ENCODE data around the gene CDC42SE1.

GRCh38 chr1:151051356-151052009, 7.9 kb downstream of the CDC42SE1 start:
- TF ChIP-seq POLR2A (IDR thresholded peaks at IDR 0.05; ENCODE audit: low read depth, low read length) = 0 out of 2 replicates have a peak, but pooled peaks have one; percentile 32
- TF ChIP-seq POLR2AphosphoS5 (IDR thresholded peaks at IDR 0.05; ENCODE audit: low read depth, low read length) = peak; percentile 76

All from GM12892 (cell line).